GM06990 (cell line): Measurements from ENCODE around the gene ADCY5.

Experiments
- DNase-seq: peaks from one replicate; pipeline ENCODE4 v3.0.0-alpha.2; 2011; ENCODE audit not compliant: insufficient read length; ENCODE audit errors: extremely low read depth
- H3K27me3 ChIP-seq: replicated peaks from 2 replicates; pipeline ENCODE4 v1.6.0; 2011; ENCODE audit warnings: low read length; ENCODE audit not compliant: control insufficient read depth, insufficient read depth
- H3K36me3 ChIP-seq: 2 replicates; pipeline ENCODE4 v1.5.1; 2011; ENCODE audit warnings: low read length; ENCODE audit not compliant: control insufficient read depth, insufficient read depth
- H3K4me3 ChIP-seq: replicated peaks from 2 replicates; pipeline ENCODE4 v1.5.1; 2011; ENCODE audit warnings: low read depth, mild to moderate bottlenecking, control low read depth, low read length
- CTCF ChIP-seq: IDR thresholded peaks from 2 replicates; pipeline ENCODE4 v1.5.1; 2011; ENCODE audit warnings: low read length, control low read depth, mild to moderate bottlenecking, inconsistent platforms; ENCODE audit not compliant: insufficient read depth, poor library complexity, severe bottlenecking

Gene ADCY5

GRCh38 chr3:123296836-123297626, 151.9 kb downstream of the ADCY5 start:
- Histone ChIP-seq H3K36me3 (no peaks in the 10 kb centered on the region), H3K4me3 (no peak overlapping the region)
- no peak for TF ChIP-seq CTCF

GRCh38 chr3:123296261-123296660, 152.6 kb downstream of the ADCY5 start:
- Histone ChIP-seq H3K4me3 (no peak overlapping the region), H3K36me3 (no peaks in the 10 kb centered on the region), H3K27me3 (peaks cover 2% of the 10 kb centered on the region)
- DNase-seq = no peak
- no peak for TF ChIP-seq CTCF

More at GRCh38 chr3:123296836-123297626, 151.9 kb downstream of the ADCY5 start:
- no peak for DNase-seq
- H3K27me3 ChIP-seq = peaks cover 2% of the 10 kb centered on the region

- peaks cover 2% of the 10 kb centered on the region for H3K27me3 ChIP-seq
- TF ChIP-seq CTCF = no peak
- H3K4me3 ChIP-seq = no peak overlapping the region
- H3K36me3 ChIP-seq = no peaks in the 10 kb centered on the region
- DNase-seq = no peak
Measured at GRCh38 chr3:123295901-123296250, 153.0 kb downstream of the ADCY5 start.

- no peak overlapping the region for H3K4me3 ChIP-seq
- TF ChIP-seq CTCF = no peak
- DNase-seq = no peak
- H3K36me3 ChIP-seq = no peaks in the 10 kb centered on the region
- H3K27me3 ChIP-seq = peaks cover 2% of the 10 kb centered on the region
Measured at GRCh38 chr3:123295171-123295900, 153.6 kb downstream of the ADCY5 start.

GRCh38 chr3:123294296-123294938, 154.5 kb downstream of the ADCY5 start:
- Histone ChIP-seq H3K36me3 (no peaks in the 10 kb centered on the region), H3K4me3 (no peak overlapping the region), H3K27me3 (peaks cover 2% of the 10 kb centered on the region)
- DNase-seq = no peak
- TF ChIP-seq CTCF = no peak
